Panc1 (cell line): ENCODE results near the gene POTEI.
"Not testable (repeated sequence)": the region's sequence is repeated elsewhere in the genome, so short reads cannot be mapped to it uniquely, and the experiment has no call there.

Source experiments
- CTCF ChIP-seq: fragments of 450-650 bp; IDR thresholded peaks from 2 replicates; pipeline ENCODE4 v1.5.1; 2017; ENCODE audit warnings: mild to moderate bottlenecking
- POLR2AphosphoS5 ChIP-seq: IDR thresholded peaks from 2 replicates; pipeline ENCODE4 v1.6.1; 2012; ENCODE audit warnings: mild to moderate bottlenecking, low read depth, low read length, moderate library complexity
- REST ChIP-seq, 2 experiments: IDR thresholded peaks; 2 replicates each; pipeline ENCODE4 v1.6.1; 2011 to 2012; ENCODE audit warnings: low read depth in 2 of 2, control low read depth in 1 of 2, low read length in 1 of 2, mild to moderate bottlenecking in 1 of 2, moderate library complexity in 1 of 2; ENCODE audit not compliant: insufficient read depth in 1 of 2
- TCF7L2 ChIP-seq: IDR thresholded peaks from 2 replicates; pipeline ENCODE4 v1.6.1; 2011; ENCODE audit warnings: mild to moderate bottlenecking, low read depth, low read length, inconsistent platforms

GRCh38 chr2:130451823-130452222 is 57.3 kb downstream of the POTEI start:
- TF ChIP-seq CTCF; TCF7L2; POLR2AphosphoS5; REST (IDR thresholded peaks at IDR 0.05; ENCODE audit: insufficient read depth in 1 of 2, low read depth in 2 of 2, low read length in 1 of 2): not testable (repeated sequence)
